K562 (cell line): Measurements from ENCODE around the gene CCDC50. TPM values are rescaled to one million over a fixed set of nuclear protein-coding genes. Genes with fewer than 3 reads are reported as not detected.

Source experiments
- ATAC-seq: fragments of 200-7000 bp; cut with Tn5 transposase; 3 replicates; pipeline ENCODE4 v1.9.1; 2020; ENCODE audit warnings: moderate library complexity
- BruUV-seq: library from RNA; stranded (reverse); fragments of 400-500 nt; replicated peaks from 2 replicates; lab custom pipeline; 2021; lab: Mats Ljungman, UMichigan
- CTCF ChIA-PET: fragments of 300-600 bp; formaldehyde crosslinking; extraction: SDS; loops from one replicate; lab custom pipeline; 2021; ENCODE audit warnings: low intra/inter-chr PET ratio; lab: Yijun Ruan, JAX
- POLR2A ChIA-PET: fragments of 300-600, 350-650 bp; sonication (Branson Sonifier 250); formaldehyde crosslinking; extraction: SDS; loops from one replicate; lab custom pipeline; 2021; ENCODE audit warnings: antibody characterized with exemption, inconsistent platforms; lab: Yijun Ruan, JAX
- DNase-seq, 4 experiments: peaks; one replicate each; pipeline versions ENCODE4 v3.0.0 to v3.0.0-alpha.2; 2011 to 2018; ENCODE audit warnings: low spot score in 3 of 4, mixed read lengths in 3 of 4; ENCODE audit errors: extremely low read depth in 1 of 4
- FAIRE-seq: peaks from 2 replicates; lab custom pipeline; 2011; peaks lifted over from hg19 to GRCh38; lab: Jason Lieb, UNC
- H2AFZ ChIP-seq: 2 replicates; pipeline ENCODE4 v1.6.0; 2011; ENCODE audit warnings: low read depth, low read length, control low read depth, inconsistent platforms
- H3K27ac ChIP-seq: fragments of 200-600 bp; 3 replicates; pipeline ENCODE4 v1.8.0; 2011; ENCODE audit warnings: low read depth, mild to moderate bottlenecking, control low read depth, inconsistent platforms, low read length, moderate library complexity, mixed read lengths; ENCODE audit errors: extremely low read depth
- H3K27me3 ChIP-seq, 2 experiments: fragments of 300-600 bp in 1 of 2; 2 replicates in 1 of 2; 3 replicates in 1 of 2; pipeline versions ENCODE4 v1.6.0 to v1.8.0; 2011; ENCODE audit warnings: inconsistent platforms in 2 of 2, low read length in 2 of 2, mild to moderate bottlenecking in 1 of 2, mixed read lengths in 1 of 2, moderate library complexity in 1 of 2; ENCODE audit not compliant: control insufficient read depth in 2 of 2, insufficient read depth in 2 of 2
- H3K36me3 ChIP-seq: fragments of 300-600 bp; 3 replicates; pipeline ENCODE4 v1.8.0; 2011; ENCODE audit warnings: mild to moderate bottlenecking, low read length, inconsistent platforms; ENCODE audit not compliant: control insufficient read depth, insufficient read depth
- H3K4me1 ChIP-seq, 2 experiments: fragments of 200-600 bp in 1 of 2; replicated peaks in 1 of 2; 2 replicates in 1 of 2; 3 replicates in 1 of 2; pipeline versions ENCODE4 v1.5.1 to v1.8.0; 2011; ENCODE audit warnings: inconsistent platforms in 2 of 2, low read length in 2 of 2, mild to moderate bottlenecking in 1 of 2, mixed read lengths in 1 of 2, moderate library complexity in 1 of 2; ENCODE audit not compliant: control insufficient read depth in 2 of 2, insufficient read depth in 2 of 2
- H3K4me2 ChIP-seq: 2 replicates; pipeline ENCODE4 v1.6.1; 2011; ENCODE audit warnings: low read length, control low read depth, inconsistent platforms, mixed read lengths; ENCODE audit not compliant: insufficient read depth
- H3K4me3 ChIP-seq: fragments of 200-600 bp; sonication (generic), shearing (Covaris generic); 2 replicates; pipeline ENCODE4 v1.5.1; 2016; ENCODE audit warnings: control low read depth, inconsistent platforms
- H3K79me2 ChIP-seq: fragments of 200-600 bp; 3 replicates; pipeline ENCODE4 v1.8.0; 2011; ENCODE audit warnings: low read length, inconsistent platforms; ENCODE audit not compliant: control insufficient read depth, insufficient read depth
- H3K9ac ChIP-seq, 2 experiments: 2 replicates each; pipeline versions ENCODE4 v1.6.0 to v1.6.1; 2011; ENCODE audit warnings: low read depth in 2 of 2, low read length in 2 of 2, control low read depth in 1 of 2, inconsistent platforms in 1 of 2, mild to moderate bottlenecking in 1 of 2, mixed read lengths in 1 of 2; ENCODE audit not compliant: insufficient read depth in 1 of 2
- H3K9me1 ChIP-seq: one replicate; pipeline ENCODE4 v1.6.0; 2011; ENCODE audit warnings: inconsistent platforms, mild to moderate bottlenecking, low read length, moderate library complexity; ENCODE audit not compliant: control insufficient read depth, insufficient read depth
- H3K9me3 ChIP-seq: replicated peaks from 2 replicates; pipeline ENCODE4 v1.5.1; 2011; ENCODE audit warnings: low read depth, low read length, inconsistent platforms; ENCODE audit not compliant: control insufficient read depth, insufficient read depth
- H4K20me1 ChIP-seq: replicated peaks from 2 replicates; pipeline ENCODE4 v1.6.1; 2011; ENCODE audit warnings: low read length, inconsistent platforms, mixed read lengths; ENCODE audit not compliant: control insufficient read depth, insufficient read depth
- CCNT2 ChIP-seq: IDR thresholded peaks from 2 replicates; pipeline ENCODE4 v1.6.1; 2011; ENCODE audit warnings: borderline replicate concordance, low read depth, mild to moderate bottlenecking, moderate library complexity, mixed read lengths, low read length; ENCODE audit not compliant: insufficient read length; ENCODE audit errors: extremely low read depth
- HDGF ChIP-seq: fragments of 450-650 bp; IDR thresholded peaks from 2 replicates; pipeline ENCODE4 v1.6.1; 2016
- NR2C1 ChIP-seq, 2 experiments: fragments of 450-650 bp; IDR thresholded peaks; 2 replicates each; pipeline ENCODE4 v1.6.1; 2017; ENCODE audit warnings: mild to moderate bottlenecking in 2 of 2, antibody characterized with exemption in 1 of 2, inconsistent platforms in 1 of 2, missing compliant biosample characterization in 1 of 2, missing genetic modification characterization in 1 of 2
- SMC3 ChIP-seq: conservative IDR thresholded peaks from 2 replicates; pipeline ENCODE4 v1.6.1; 2011; ENCODE audit warnings: low read depth, low read length, improper control_type of control experiment; ENCODE audit not compliant: insufficient read depth
- THAP12 ChIP-seq: fragments of 250-450 bp; sonication (Bioruptor Pico); IDR thresholded peaks from 2 replicates; pipeline ENCODE4 v1.9.0; 2021; ENCODE audit warnings: mild to moderate bottlenecking, inconsistent platforms
- ZBTB8A ChIP-seq: fragments of 450-650 bp; IDR thresholded peaks from 2 replicates; pipeline ENCODE4 v1.6.1; 2018; ENCODE audit warnings: mild to moderate bottlenecking, moderate library complexity; ENCODE audit not compliant: partially characterized antibody
- ZC3H8 ChIP-seq: fragments of 450-650 bp; IDR thresholded peaks from 2 replicates; pipeline ENCODE4 v1.6.1; 2017
- ZNF639 ChIP-seq, 2 experiments: fragments of 200-800 bp in 1 of 2; sonication (Bioruptor generic) in 1 of 2; sonication (generic) in 1 of 2; formaldehyde crosslinking in 1 of 2; IDR thresholded peaks in 1 of 2; conservative IDR thresholded peaks in 1 of 2; 2 replicates each; pipeline versions ENCODE4 v1.5.0 to v1.6.1; 2016 to 2020; ENCODE audit warnings: missing compliant biosample characterization in 1 of 2, missing genetic modification characterization in 1 of 2, missing genetic modification reagents in 1 of 2
- WGBS: fragments of 100-300 bp; shearing (Covaris generic); methylation state at CpG from one replicate; pipeline ENCODE4 v1.1.6; 2016; ENCODE audit warnings: low coverage, mixed read lengths; ENCODE audit not compliant: insufficient coverage; ENCODE audit errors: missing lambda C conversion rate; 5-methylcytosine and 5-hydroxymethylcytosine counted together
- in situ Hi-C: fragments of 300-500 bp; cut with MboI; formaldehyde crosslinking; loops from 4 replicates; pipeline ENCODE4 v1.15.0; 2018; ENCODE audit warnings: inconsistent platforms, mixed read lengths
- intact Hi-C: fragments of 100-400 bp; cut with micrococcal nuclease; formaldehyde crosslinking; loops from 2 replicates; pipeline ENCODE4 v1.14.2; 2022
- polyA plus RNA-seq, 8 experiments: library from polyadenylated mRNA; depleted of rRNA in 4 of 8; stranded (reverse) in 5 of 8; unstranded in 3 of 8; fragments of >200 nt; fragmentation: Nextera tagmentation in 2 of 8; fragmentation: Illumina TruSeq in 1 of 8; extraction: Ambion mirVana in 2 of 8; extraction: Trizol in 1 of 8; gene quantifications; 2 replicates each; pipeline versions ENCODE4 v1.2.1 to v1.2.3, GENCODE V29; 2011 to 2014; ENCODE audit warnings: inconsistent platforms in 1 of 8, missing spikeins in 1 of 8
- total RNA-seq, 7 experiments: library from RNA; depleted of rRNA in 6 of 7; stranded (reverse); fragments of >200 nt in 6 of 7; fragmentation: Illumina TruSeq in 2 of 7; extraction: Trizol in 2 of 7; gene quantifications; 2 replicates each; pipeline versions ENCODE4 v1.2.1 to v1.2.3, GENCODE V29; 2011 to 2021; ENCODE audit warnings: low replicate concordance in 1 of 7

CCDC50 gene
- total and polyA plus RNA-seq, 9 of the 15 experiments (the other 6 are each of a cell fraction or from before 2014, with no cell fraction given), result 8.4 to 63.4 (median 40.4) TPM

GRCh38 chr3:191355406-191355805 is 26.2 kb downstream of the CCDC50 start:
- DNase-seq (no peak), ATAC-seq (no peak), FAIRE-seq (no peak)
- H3K36me3 ChIP-seq, result peaks cover 33% of the 10 kb centered on the region
- no peaks in the 10 kb centered on the region for H3K9me3 ChIP-seq
- no peak overlapping the region for H3K9ac ChIP-seq
- ChIA-PET CTCF (no interaction called here), POLR2A (interaction anchor here (1.5 to 3.7 kb wide), 3 partner anchors 10 to 14 kb away, joined by 4 to 18 read pairs (median 8); no protein-coding TSS in a partner anchor)
- WGBS, result 83% methylated on average over 4 of the region's 4 CpGs
- intact Hi-C loops, result no loop called here
- peaks cover 15% of the 10 kb centered on the region for H3K79me2 ChIP-seq
- H3K9me1 ChIP-seq, result no peaks in the 10 kb centered on the region
- H3K27me3 ChIP-seq, result no peaks in the 10 kb centered on the region
- H3K4me2 ChIP-seq, result no peak overlapping the region
- H4K20me1 ChIP-seq, result no peaks in the 10 kb centered on the region
- no peak overlapping the region for H2AFZ ChIP-seq
- in situ Hi-C loops, result no loop called here
- no TSS peak for BruUV-seq
- TF ChIP-seq NR2C1 (IDR thresholded peaks at IDR 0.05) (no peak), NR2C1 (tag; IDR thresholded peaks at IDR 0.05) (no peak), ZC3H8 (no peak), SMC3 (no peak), ZNF639 (CRISPR knock-in tag; conservative IDR thresholded peaks at IDR 0.05 in 1 of 2, IDR thresholded peaks at IDR 0.05 in 1 of 2) (no peak), CCNT2 (no peak), ZBTB8A (no peak), THAP12 (CRISPR knock-in tag) (no peak), HDGF (no peak)
- no peak overlapping the region for H3K27ac ChIP-seq
- no peaks in the 10 kb centered on the region for H3K4me1 ChIP-seq
- no peak overlapping the region for H3K4me3 ChIP-seq
